Measurements from ENCODE around the gene CCM2.

- TF ChIP-seq, protein P1, sequence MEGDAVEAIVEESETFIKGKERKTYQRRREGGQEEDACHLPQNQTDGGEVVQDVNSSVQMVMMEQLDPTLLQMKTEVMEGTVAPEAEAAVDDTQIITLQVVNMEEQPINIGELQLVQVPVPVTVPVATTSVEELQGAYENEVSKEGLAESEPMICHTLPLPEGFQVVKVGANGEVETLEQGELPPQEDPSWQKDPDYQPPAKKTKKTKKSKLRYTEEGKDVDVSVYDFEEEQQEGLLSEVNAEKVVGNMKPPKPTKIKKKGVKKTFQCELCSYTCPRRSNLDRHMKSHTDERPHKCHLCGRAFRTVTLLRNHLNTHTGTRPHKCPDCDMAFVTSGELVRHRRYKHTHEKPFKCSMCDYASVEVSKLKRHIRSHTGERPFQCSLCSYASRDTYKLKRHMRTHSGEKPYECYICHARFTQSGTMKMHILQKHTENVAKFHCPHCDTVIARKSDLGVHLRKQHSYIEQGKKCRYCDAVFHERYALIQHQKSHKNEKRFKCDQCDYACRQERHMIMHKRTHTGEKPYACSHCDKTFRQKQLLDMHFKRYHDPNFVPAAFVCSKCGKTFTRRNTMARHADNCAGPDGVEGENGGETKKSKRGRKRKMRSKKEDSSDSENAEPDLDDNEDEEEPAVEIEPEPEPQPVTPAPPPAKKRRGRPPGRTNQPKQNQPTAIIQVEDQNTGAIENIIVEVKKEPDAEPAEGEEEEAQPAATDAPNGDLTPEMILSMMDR (IDR thresholded peaks at IDR 0.05), result no peak
- no peak for TF ChIP-seq POLR2A (IDR thresholded peaks at IDR 0.05)
- TF ChIP-seq POLR2AphosphoS5 (IDR thresholded peaks at IDR 0.05), result no peak
These were observed 73.2 kb downstream of the CCM2 start for GRCh38 chr7:45073031-45073785.

Data from prostate gland (tissue), 2 donors.